T-helper 1 cell treated with Interleukin-12 subunit alpha and Interleukin-12 subunit beta and Interleukin-4 antibody, amounts not matched to agents 30 μg/mL and 1 μg/mL, for 36 hours (primary cell): ENCODE results near the gene PRSS21.

Source experiments
- H3K27ac Mint-ChIP-seq: one replicate; pipeline ENCODE4 v1.8.0; 2021; ENCODE audit warnings: mild to moderate bottlenecking, mixed read lengths
- H3K27me3 Mint-ChIP-seq: one replicate; pipeline ENCODE4 v1.8.0; 2021; ENCODE audit warnings: low read depth, mixed read lengths
- H3K36me3 Mint-ChIP-seq: one replicate; pipeline ENCODE4 v1.8.0; 2021; ENCODE audit warnings: low read depth, mixed read lengths
- H3K4me1 Mint-ChIP-seq: one replicate; pipeline ENCODE4 v1.8.0; 2021; ENCODE audit warnings: low read depth, mixed read lengths
- H3K4me3 Mint-ChIP-seq: one replicate; pipeline ENCODE4 v1.8.0; 2021; ENCODE audit warnings: mild to moderate bottlenecking, moderate library complexity, mixed read lengths
- H3K9me3 Mint-ChIP-seq: one replicate; pipeline ENCODE4 v1.8.0; 2021; ENCODE audit warnings: mixed read lengths

The PRSS21 gene

GRCh38 chr16:2822496-2822895 is 5.5 kb downstream of the PRSS21 start:
- Mint-ChIP-seq H3K9me3 (no peaks in the 10 kb centered on the region), H3K4me3 (no peak overlapping the region), H3K27ac (no peak overlapping the region), H3K36me3 (no peaks in the 10 kb centered on the region), H3K27me3 (peaks cover 4% of the 10 kb centered on the region), H3K4me1 (no peaks in the 10 kb centered on the region)

- Mint-ChIP-seq H3K27me3 (peaks cover 4% of the 10 kb centered on the region), H3K4me1 (no peaks in the 10 kb centered on the region), H3K4me3 (no peak overlapping the region), H3K9me3 (no peaks in the 10 kb centered on the region), H3K27ac (no peak overlapping the region), H3K36me3 (no peaks in the 10 kb centered on the region)
These were observed 7.6 kb downstream of the PRSS21 start for GRCh38 chr16:2824626-2825025.

GRCh38 chr16:2825049-2825742 is 8.2 kb downstream of the PRSS21 start:
- H3K4me3 Mint-ChIP-seq, result no peak overlapping the region

GRCh38 chr16:2825906-2826305 is 8.9 kb downstream of the PRSS21 start:
- Mint-ChIP-seq H3K4me1 (peaks cover 2% of the 10 kb centered on the region), H3K27ac (no peak overlapping the region), H3K9me3 (no peaks in the 10 kb centered on the region), H3K4me3 (no peak overlapping the region), H3K36me3 (no peaks in the 10 kb centered on the region), H3K27me3 (peaks cover 4% of the 10 kb centered on the region)

More at GRCh38 chr16:2825049-2825742, 8.2 kb downstream of the PRSS21 start:
- Mint-ChIP-seq H3K27ac (no peak overlapping the region), H3K36me3 (no peaks in the 10 kb centered on the region), H3K4me1 (peaks cover 2% of the 10 kb centered on the region), H3K9me3 (no peaks in the 10 kb centered on the region), H3K27me3 (peaks cover 4% of the 10 kb centered on the region)

GRCh38 chr16:2826591-2827373 is 9.7 kb downstream of the PRSS21 start:
- peaks cover 2% of the 10 kb centered on the region for H3K4me1 Mint-ChIP-seq
- H3K4me3 Mint-ChIP-seq, result no peak overlapping the region
- H3K36me3 Mint-ChIP-seq, result peaks cover 2% of the 10 kb centered on the region
- H3K9me3 Mint-ChIP-seq, result no peaks in the 10 kb centered on the region
- peaks cover 4% of the 10 kb centered on the region for H3K27me3 Mint-ChIP-seq
- no peak overlapping the region for H3K27ac Mint-ChIP-seq

GRCh38 chr16:2827374-2827791 is 10.3 kb downstream of the PRSS21 start:
- Mint-ChIP-seq H3K27me3 (peaks cover 4% of the 10 kb centered on the region), H3K36me3 (peaks cover 2% of the 10 kb centered on the region), H3K27ac (no peak overlapping the region), H3K9me3 (no peaks in the 10 kb centered on the region), H3K4me3 (no peak overlapping the region), H3K4me1 (peaks cover 2% of the 10 kb centered on the region)

GRCh38 chr16:2827831-2828520 is 10.9 kb downstream of the PRSS21 start:
- Mint-ChIP-seq H3K27ac (no peak overlapping the region), H3K36me3 (peaks cover 2% of the 10 kb centered on the region), H3K27me3 (peaks cover 4% of the 10 kb centered on the region), H3K4me3 (no peak overlapping the region), H3K4me1 (peaks cover 2% of the 10 kb centered on the region), H3K9me3 (peaks cover 5% of the 10 kb centered on the region)

GRCh38 chr16:2828521-2828840 is 11.4 kb downstream of the PRSS21 start:
- Mint-ChIP-seq H3K27me3 (no peaks in the 10 kb centered on the region), H3K36me3 (peaks cover 2% of the 10 kb centered on the region), H3K4me1 (peaks cover 2% of the 10 kb centered on the region), H3K4me3 (no peak overlapping the region), H3K9me3 (peaks cover 5% of the 10 kb centered on the region), H3K27ac (no peak overlapping the region)

GRCh38 chr16:2828876-2829430 is 11.9 kb downstream of the PRSS21 start:
- Mint-ChIP-seq H3K4me1 (peaks cover 2% of the 10 kb centered on the region), H3K27ac (no peak overlapping the region), H3K9me3 (peaks cover 5% of the 10 kb centered on the region), H3K27me3 (no peaks in the 10 kb centered on the region), H3K4me3 (no peak overlapping the region), H3K36me3 (peaks cover 2% of the 10 kb centered on the region)

- Mint-ChIP-seq H3K9me3 (peaks cover 5% of the 10 kb centered on the region), H3K27ac (peak within 1 kb of the TSS; percentile 73), H3K4me3 (peak within 1 kb of the TSS; percentile 46), H3K36me3 (peaks cover 2% of the 10 kb centered on the region), H3K27me3 (no peaks in the 10 kb centered on the region), H3K4me1 (peaks cover 2% of the 10 kb centered on the region)
These were observed 12.7 kb downstream of the PRSS21 start, which contains the start of gene ZG16B for GRCh38 chr16:2829501-2830354. Gene ZG16B, plus strand, starts transcription at chr16:2830303. Its CDS starts 139 bp downstream, at chr16:2830442.

GRCh38 chr16:2830355-2830695 is 13.3 kb downstream of the PRSS21 start:
- Mint-ChIP-seq H3K4me3 (peak overlapping the region; percentile 46), H3K36me3 (peaks cover 2% of the 10 kb centered on the region), H3K4me1 (peaks cover 2% of the 10 kb centered on the region), H3K27ac (peak overlapping the region; percentile 73), H3K27me3 (no peaks in the 10 kb centered on the region), H3K9me3 (peaks cover 5% of the 10 kb centered on the region)

GRCh38 chr16:2831203-2831602 is 14.2 kb downstream of the PRSS21 start:
- H3K9me3 Mint-ChIP-seq, result peaks cover 5% of the 10 kb centered on the region
- no peak overlapping the region for H3K4me3 Mint-ChIP-seq
- H3K27me3 Mint-ChIP-seq, result no peaks in the 10 kb centered on the region
- peak overlapping the region; percentile 11 for H3K27ac Mint-ChIP-seq
- peaks cover 2% of the 10 kb centered on the region for H3K36me3 Mint-ChIP-seq
- H3K4me1 Mint-ChIP-seq, result peaks cover 2% of the 10 kb centered on the region

GRCh38 chr16:2833776-2834175 is 16.7 kb downstream of the PRSS21 start:
- H3K27ac Mint-ChIP-seq, result no peak overlapping the region
- peaks cover 5% of the 10 kb centered on the region for H3K4me1 Mint-ChIP-seq
- H3K36me3 Mint-ChIP-seq, result peaks cover 2% of the 10 kb centered on the region
- H3K4me3 Mint-ChIP-seq, result no peak overlapping the region
- H3K9me3 Mint-ChIP-seq, result peaks cover 5% of the 10 kb centered on the region
- peaks cover 4% of the 10 kb centered on the region for H3K27me3 Mint-ChIP-seq

- Mint-ChIP-seq H3K4me1 (peaks cover 5% of the 10 kb centered on the region), H3K27ac (no peak overlapping the region), H3K27me3 (peaks cover 4% of the 10 kb centered on the region), H3K36me3 (peaks cover 2% of the 10 kb centered on the region), H3K9me3 (peaks cover 5% of the 10 kb centered on the region), H3K4me3 (no peak overlapping the region)
These were observed 17.9 kb downstream of the PRSS21 start for GRCh38 chr16:2834968-2835367.
